RPMI7951 (cell line): Measurements from ENCODE around the gene CACNA1I. TPM values are rescaled to one million over a fixed set of nuclear protein-coding genes. Genes with fewer than 3 reads are reported as not detected.

Source experiments
- DNase-seq: peaks from one replicate; pipeline ENCODE4 v3.0.0-alpha.2; 2012; ENCODE audit warnings: low read depth
- total RNA-seq: library from RNA; depleted of rRNA; stranded (reverse); fragments of >200 nt; shearing (Covaris generic); gene quantifications from 2 replicates; pipeline ENCODE4 v1.2.3, GENCODE V29; 2014; rRNA removed

CACNA1I gene
- total RNA-seq, 1 experiment from 2014 or later, result not detected

- DNase-seq, result no peak
These were observed 168.2 kb downstream of the CACNA1I start for GRCh38 chr22:39738746-39739145.

Other genes starting within 250 kb of the CACNA1I start
- gene SYNGR1, start 220.8 kb upstream of the CACNA1I start, total RNA-seq, result 7.0 and 14.8 TPM in 2 replicates
- 7.6 and 8.0 TPM in 2 replicates for gene TAB1, start 171.0 kb upstream of the CACNA1I start, total RNA-seq
- not detected in 2 replicates for gene MGAT3, start 113.7 kb upstream of the CACNA1I start, total RNA-seq
- gene MIEF1, start 68.5 kb upstream of the CACNA1I start, total RNA-seq, result 10.6 and 11.3 TPM in 2 replicates
- gene ATF4, start 50.2 kb upstream of the CACNA1I start, total RNA-seq, result 190 and 217 TPM in 2 replicates
- 74.9 and 132 TPM in 2 replicates for gene RPS19BP1, start 38.0 kb upstream of the CACNA1I start, total RNA-seq